GM12874 (cell line): ENCODE results near the gene PARVB.

Source experiments
- CTCF ChIP-seq: IDR thresholded peaks from 2 replicates; pipeline ENCODE4 v1.5.1; 2011; ENCODE audit warnings: low read depth, mild to moderate bottlenecking, control low read depth, low read length, moderate library complexity; ENCODE audit not compliant: insufficient read depth

PARVB gene

DNA sequence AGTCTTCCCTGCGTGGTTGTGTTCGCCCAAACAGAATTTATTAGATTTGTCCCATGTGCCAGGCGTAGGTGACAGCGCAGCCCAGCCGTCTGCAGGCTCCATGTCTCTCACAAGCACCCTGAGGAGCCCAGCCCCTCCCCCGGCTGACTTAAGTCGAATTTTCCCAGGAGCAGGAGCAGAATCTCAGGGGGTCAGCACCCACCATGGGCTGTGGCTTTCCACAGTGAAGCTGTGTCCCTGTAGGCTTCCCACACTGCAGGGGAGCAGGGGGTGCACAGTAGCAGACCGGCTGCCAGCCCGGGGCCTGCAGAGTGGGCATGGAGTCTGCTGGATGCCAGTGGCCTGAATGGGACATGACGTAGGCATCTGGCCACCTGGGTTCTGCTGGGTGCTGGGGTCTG is 172.6 kb downstream of the PARVB start:
- TF ChIP-seq CTCF: no peak

- no peak for TF ChIP-seq CTCF
Observed at GRCh38 chr22:44197271-44197670, 173.2 kb downstream of the PARVB start.

- TF ChIP-seq CTCF: no peak
Observed at GRCh38 chr22:44199164-44199563, 175.1 kb downstream of the PARVB start.

- TF ChIP-seq CTCF: no peak
Observed at GRCh38 chr22:44199866-44200265, 175.8 kb downstream of the PARVB start.

- no peak for TF ChIP-seq CTCF
Observed at GRCh38 chr22:44200451-44200850, 176.3 kb downstream of the PARVB start.

- TF ChIP-seq CTCF: no peak
Observed at GRCh38 chr22:44200855-44201550, 176.9 kb downstream of the PARVB start.

GRCh38 chr22:44201665-44202064 is 177.6 kb downstream of the PARVB start:
- TF ChIP-seq CTCF: no peak
